ENCODE measurements around the gene PDILT. TPM values are rescaled to one million over a fixed set of nuclear protein-coding genes. Genes with fewer than 3 reads are reported as not detected.

PDILT gene
- total RNA-seq, 4 donors from 2014 or later = not detected

- DNase-seq = no peak
- H3K27me3 ChIP-seq = no peaks in the 10 kb centered on the region
- H3K9me3 ChIP-seq = no peaks in the 10 kb centered on the region
- H3K4me3 ChIP-seq (replicated peaks in 1 of 3) = no peak overlapping the region
- WGBS, 2 donors = 96 to 97% methylated on average over 7 of the region's 7 CpGs
- intact Hi-C loops (cut with DNase I) = no loop called here
- H3K27ac ChIP-seq = no peak overlapping the region
- H3K36me3 ChIP-seq = no peaks in the 10 kb centered on the region
- H3K4me1 ChIP-seq = no peaks in the 10 kb centered on the region
- TF ChIP-seq CTCF (IDR thresholded peaks at IDR 0.05) (no peak), POLR2A (IDR thresholded peaks at IDR 0.05) (no peak)
Measured at GRCh38 chr16:20396846-20397467, 7.6 kb downstream of the PDILT start.

- no peak for DNase-seq
- Histone ChIP-seq H3K27me3 (no peaks in the 10 kb centered on the region), H3K4me3 (replicated peaks in 1 of 3) (no peak overlapping the region), H3K27ac (no peak overlapping the region), H3K9me3 (no peaks in the 10 kb centered on the region), H3K4me1 (no peaks in the 10 kb centered on the region), H3K36me3 (no peaks in the 10 kb centered on the region)
- no peak for TF ChIP-seq CTCF (IDR thresholded peaks at IDR 0.05)
- no peak for TF ChIP-seq POLR2A (IDR thresholded peaks at IDR 0.05)
- intact Hi-C loops (cut with DNase I) = no loop called here
- WGBS, 2 donors = 78 to 96% methylated on average over 2 of the region's 2 CpGs
Measured at GRCh38 chr16:20395946-20396345, 8.6 kb downstream of the PDILT start.

GRCh38 chr16:20393801-20394577, 10.5 kb downstream of the PDILT start:
- no peaks in the 10 kb centered on the region for H3K9me3 ChIP-seq

GRCh38 chr16:20391045-20391444, 13.5 kb downstream of the PDILT start:
- no peaks in the 10 kb centered on the region for H3K4me1 ChIP-seq
- H3K27ac ChIP-seq = no peak overlapping the region
- no peaks in the 10 kb centered on the region for H3K27me3 ChIP-seq
- WGBS, 2 donors = 93 to 97% methylated on average over 5 of the region's 5 CpGs
- H3K36me3 ChIP-seq = no peaks in the 10 kb centered on the region
- intact Hi-C loops (cut with DNase I) = no loop called here
- no peak for DNase-seq
- TF ChIP-seq CTCF (IDR thresholded peaks at IDR 0.05) = no peak
- no peak overlapping the region for H3K4me3 ChIP-seq (replicated peaks in 1 of 3)
- H3K9me3 ChIP-seq = no peaks in the 10 kb centered on the region

More at GRCh38 chr16:20393801-20394577, 10.5 kb downstream of the PDILT start:
- H3K27ac ChIP-seq = no peak overlapping the region
- H3K4me1 ChIP-seq = no peaks in the 10 kb centered on the region
- TF ChIP-seq POLR2A (IDR thresholded peaks at IDR 0.05) (no peak), CTCF (IDR thresholded peaks at IDR 0.05) (no peak)
- no peak for DNase-seq
- no peaks in the 10 kb centered on the region for H3K27me3 ChIP-seq
- no peaks in the 10 kb centered on the region for H3K36me3 ChIP-seq
- 52 to 54% methylated on average over 2 of the region's 2 CpGs for WGBS, 2 donors
- no peak overlapping the region for H3K4me3 ChIP-seq (replicated peaks in 1 of 3)
- intact Hi-C loops (cut with DNase I) = no loop called here

- WGBS, 2 donors = 38 to 67% methylated on average over 1 of the region's 1 CpG
- intact Hi-C loops (cut with DNase I) = loop anchor here (10.0 kb wide), 1 partner anchor 484 kb away; no protein-coding TSS in a partner anchor
- TF ChIP-seq CTCF (IDR thresholded peaks at IDR 0.05) (no peak), POLR2A (IDR thresholded peaks at IDR 0.05) (no peak)
- Histone ChIP-seq H3K27me3 (no peaks in the 10 kb centered on the region), H3K4me1 (no peaks in the 10 kb centered on the region), H3K36me3 (no peaks in the 10 kb centered on the region), H3K27ac (no peak overlapping the region), H3K4me3 (replicated peaks in 1 of 3) (no peak overlapping the region), H3K9me3 (no peaks in the 10 kb centered on the region)
- no peak for DNase-seq
Measured at GRCh38 chr16:20388854-20389253, 15.7 kb downstream of the PDILT start.

Data from thyroid gland (tissue), 4 donors.